Activated T-cell treated with anti-CD3 and anti-CD28 coated beads, Interleukin-2, amount 50 U/mL, for 48 hours (primary cell): Measurements from ENCODE around the gene SERPINB1.
"Not testable (repeated sequence)": the region's sequence is repeated elsewhere in the genome, so short reads cannot be mapped to it uniquely, and the experiment has no call there.

ENCODE experiments used
- DNase-seq, 2 experiments: peaks; one replicate each; pipeline ENCODE4 v3.0.0-alpha.2; 2020

SERPINB1 gene

DNA sequence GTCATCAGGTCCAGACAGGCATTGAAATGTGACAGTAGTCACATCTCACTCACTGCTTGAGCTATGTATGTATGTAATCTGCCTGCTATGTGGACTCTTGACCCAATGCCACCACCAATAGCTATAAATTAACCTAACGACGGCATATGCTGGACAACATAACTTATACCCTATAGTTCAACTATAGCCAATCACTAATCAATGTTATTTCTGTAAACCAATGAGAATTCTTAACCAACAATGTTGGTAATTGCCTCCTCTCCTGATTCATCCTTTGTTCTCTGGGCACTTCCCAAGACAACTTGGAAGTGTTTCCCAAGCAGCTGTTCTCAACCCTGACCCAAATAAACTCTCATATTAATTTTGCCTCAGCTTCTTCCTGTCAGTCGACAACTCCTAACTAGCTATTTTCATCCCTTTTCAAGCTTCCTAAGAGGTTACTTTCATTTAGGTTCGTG, 24.1 kb upstream of the SERPINB1 start:
- DNase-seq, result no peak

DNA sequence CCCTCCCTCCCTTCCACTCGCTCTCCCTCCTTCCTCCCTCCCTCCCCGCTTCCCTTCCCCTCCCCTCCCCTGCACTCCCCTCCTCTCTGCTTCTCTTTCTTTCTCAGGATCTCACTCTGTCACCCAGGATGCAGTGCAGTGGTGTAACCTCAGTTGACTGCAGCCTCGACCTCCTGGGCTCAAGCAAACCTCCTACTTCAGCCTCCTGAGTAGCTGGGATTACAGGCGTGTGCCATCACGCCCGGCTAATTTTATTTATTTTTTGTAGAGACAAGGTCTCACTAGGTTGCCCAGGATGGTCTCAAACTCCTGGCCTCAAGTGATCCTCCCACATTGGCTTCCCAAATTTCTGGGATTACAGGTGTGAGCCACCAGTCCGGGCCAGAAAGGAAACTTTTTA, 23.6 kb upstream of the SERPINB1 start:
- no peak for DNase-seq

GRCh38 chr6:2863901-2864300, 22.2 kb upstream of the SERPINB1 start:
- DNase-seq, result no peak

DNA sequence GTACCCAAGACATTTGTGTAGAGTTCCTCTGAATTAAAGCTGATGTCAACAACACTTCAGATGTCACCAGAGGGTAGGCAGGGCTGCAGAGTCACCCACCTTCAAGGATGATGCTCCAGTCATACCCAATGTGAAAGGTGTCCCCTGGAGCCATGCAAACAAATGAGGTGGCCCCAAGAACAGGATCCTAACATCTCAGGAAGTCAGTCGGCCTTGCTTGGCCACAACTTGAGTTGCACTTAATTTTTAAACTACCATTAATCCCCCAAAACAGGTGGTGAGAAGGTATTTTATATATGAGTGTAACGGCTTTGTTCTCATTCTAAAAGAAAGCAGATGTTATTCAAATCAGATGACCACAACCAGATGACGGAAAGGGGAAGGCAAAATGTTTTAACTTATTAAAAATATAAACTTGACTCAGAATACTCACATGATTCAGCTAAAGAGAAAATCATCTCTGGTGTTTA, 21.1 kb upstream of the SERPINB1 start:
- peak; percentile 55 to 60 for DNase-seq

- no peak for DNase-seq
Measured at GRCh38 chr6:2861822-2862164, 20.1 kb upstream of the SERPINB1 start.

GRCh38 chr6:2861060-2861821, 19.6 kb upstream of the SERPINB1 start:
- peak; percentile 56 to 58 for DNase-seq

DNA sequence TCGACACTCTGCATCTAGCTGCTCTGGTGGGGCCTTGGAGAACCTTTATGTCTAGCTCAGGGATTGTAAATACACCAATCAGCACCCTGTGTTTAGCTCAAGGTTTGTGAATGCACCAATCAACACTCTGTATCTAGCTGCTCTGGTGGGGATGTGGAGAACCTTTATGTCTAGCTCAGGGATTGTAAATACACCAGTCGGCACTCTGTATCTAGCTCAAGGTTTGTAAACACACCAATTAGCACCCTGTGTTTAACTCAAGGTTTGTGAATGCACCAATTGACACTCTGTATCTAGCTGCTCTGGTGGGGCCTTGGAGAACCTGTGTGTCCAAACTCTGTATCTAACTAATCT, 19.0 kb upstream of the SERPINB1 start:
- peak in 1 of 2 experiments; percentile 41 for DNase-seq

GRCh38 chr6:2859798-2860705, 18.4 kb upstream of the SERPINB1 start:
- peak in 1 of 2 experiments; percentile 35 for DNase-seq

GRCh38 chr6:2859185-2859700, 17.6 kb upstream of the SERPINB1 start:
- DNase-seq, result no peak

DNA sequence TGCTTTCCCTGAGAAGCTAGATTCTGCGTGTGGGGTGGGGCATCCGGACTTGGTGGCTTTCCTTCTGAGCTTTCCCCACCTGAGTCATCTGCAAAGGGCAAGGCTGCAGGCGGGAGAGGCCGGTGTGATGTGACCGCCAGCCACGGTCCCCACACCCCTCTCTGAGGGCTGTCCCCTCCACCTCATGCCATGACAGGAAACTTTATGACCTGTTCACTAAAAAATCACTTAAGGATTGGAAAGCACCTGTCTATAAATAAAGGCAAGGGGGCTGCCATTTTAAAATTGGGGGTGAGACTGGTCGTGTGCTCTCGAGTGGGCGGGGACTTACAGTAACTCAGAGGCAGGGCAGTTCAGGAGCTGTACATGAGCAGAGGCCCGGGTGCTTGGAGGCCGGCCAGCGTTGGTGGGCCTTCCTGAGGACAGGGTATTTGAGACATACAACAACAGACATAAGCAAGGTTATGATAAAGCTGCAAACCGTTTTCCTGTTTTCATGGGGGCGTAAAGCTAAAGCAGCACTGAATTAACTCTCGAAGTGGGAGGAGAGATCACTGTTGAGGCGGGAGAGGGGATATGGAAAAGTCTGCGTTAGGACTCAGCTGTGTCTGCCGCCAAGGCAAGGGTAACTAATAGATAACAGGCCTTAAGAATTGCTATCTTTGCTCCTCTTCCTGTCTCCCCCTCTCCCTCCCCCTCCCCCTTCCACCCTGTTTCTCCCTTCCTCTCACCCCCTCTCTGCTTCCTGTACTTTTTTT, 16.1 kb upstream of the SERPINB1 start:
- DNase-seq, result peak; percentile 87 to 89

DNA sequence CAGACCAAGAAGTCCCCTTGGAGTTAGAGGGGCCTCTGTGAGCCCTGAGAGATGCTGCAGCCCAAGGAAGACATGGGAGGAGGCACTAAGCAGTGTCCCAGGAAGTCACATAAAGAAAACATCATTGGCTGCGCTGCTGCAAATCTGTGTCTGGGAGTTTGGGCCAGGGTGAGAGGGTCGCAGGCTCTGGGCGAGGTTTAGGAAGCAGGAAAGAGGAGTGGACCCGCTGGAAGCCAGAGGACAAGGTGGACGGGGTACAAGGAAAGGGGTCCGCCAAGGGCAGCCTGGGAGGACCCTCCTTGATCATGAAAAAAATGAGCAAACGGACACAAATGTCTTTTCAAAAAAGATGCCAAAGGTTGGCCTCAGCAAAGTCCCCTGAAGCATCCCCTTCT, 15.5 kb upstream of the SERPINB1 start:
- DNase-seq, result no peak

- DNase-seq, result peak in 1 of 2 experiments; percentile 46
Measured at GRCh38 chr6:2855061-2855519, 13.4 kb upstream of the SERPINB1 start.

DNA sequence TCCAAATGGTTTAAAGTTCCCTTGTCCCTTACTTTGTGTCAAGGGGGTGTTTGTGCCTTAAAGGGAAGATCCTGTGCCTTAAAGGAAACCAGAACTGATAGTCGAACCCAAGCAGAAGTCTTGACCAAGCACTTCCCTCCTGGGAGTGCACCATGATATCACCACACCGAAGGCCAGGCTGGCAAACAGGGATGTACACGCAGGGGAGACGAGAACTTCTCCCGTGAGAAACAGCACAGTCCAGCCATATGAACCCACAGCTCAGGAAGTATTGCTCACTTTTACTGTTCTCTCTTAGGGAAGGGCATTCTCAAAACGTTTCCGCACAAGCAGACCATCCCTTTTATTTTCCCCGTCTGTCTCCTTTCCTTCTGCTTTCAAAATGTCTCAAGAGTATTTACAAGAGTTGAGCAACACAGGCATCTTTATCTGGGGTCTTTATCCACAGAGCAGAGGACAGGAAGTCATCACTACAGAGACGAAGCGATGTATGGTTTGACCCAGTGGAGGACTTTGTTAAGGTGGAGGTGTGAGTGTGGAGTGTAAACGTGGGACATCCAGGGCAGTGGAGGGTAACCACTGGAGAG, 12.8 kb upstream of the SERPINB1 start:
- peak; percentile 53 to 57 for DNase-seq

GRCh38 chr6:2853769-2854395, 12.2 kb upstream of the SERPINB1 start:
- DNase-seq, result peak; percentile 88 to 90

GRCh38 chr6:2853378-2853768, 11.7 kb upstream of the SERPINB1 start:
- DNase-seq, result not testable (repeated sequence)

- no peak for DNase-seq
Measured at GRCh38 chr6:2852921-2853322, 11.3 kb upstream of the SERPINB1 start.

- DNase-seq, result no peak
Measured at GRCh38 chr6:2852514-2852855, 10.8 kb upstream of the SERPINB1 start.

- DNase-seq, result no peak
Measured at GRCh38 chr6:2851727-2852513, 10.3 kb upstream of the SERPINB1 start.

DNA sequence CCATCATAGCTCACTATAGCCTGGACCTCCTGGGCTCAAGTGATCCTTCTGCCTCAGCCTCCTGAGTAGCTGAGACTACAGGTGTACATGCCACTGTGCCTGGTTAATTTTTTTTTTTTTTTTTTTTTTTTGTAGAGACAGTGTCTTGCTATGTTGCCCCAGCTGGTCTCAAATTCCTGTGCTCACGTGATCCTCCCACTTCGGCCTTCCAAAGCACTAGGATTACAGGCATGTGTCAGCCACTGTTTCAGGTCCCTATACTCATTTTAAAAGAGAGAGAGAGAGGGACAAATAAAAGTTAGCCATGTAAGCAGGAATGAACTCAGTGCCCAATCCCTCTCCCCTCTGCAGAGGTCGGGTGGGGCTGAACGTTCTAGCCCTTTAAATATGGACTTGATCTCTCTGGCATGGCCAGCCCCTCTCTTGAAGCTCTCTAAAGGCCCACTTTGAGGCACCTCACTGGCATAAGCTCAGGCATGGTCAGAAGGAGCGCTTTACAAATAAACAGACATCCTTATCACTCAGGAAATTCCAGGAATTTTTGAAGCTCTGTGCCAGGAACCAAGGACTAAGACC, 9.0 kb upstream of the SERPINB1 start:
- no peak for DNase-seq

GRCh38 chr6:2848851-2849250, 7.2 kb upstream of the SERPINB1 start:
- DNase-seq, result peak; percentile 69 to 73

- DNase-seq, result no peak
Measured at GRCh38 chr6:2845880-2846208, 4.2 kb upstream of the SERPINB1 start.
